Karpas-422 (cell line): ENCODE measurements around the gene MAMDC2. TPM values are rescaled to one million over a fixed set of nuclear protein-coding genes. Genes with fewer than 3 reads are reported as not detected.
A peak's percentile ranks its signal among the peaks of the same experiment; 100 is the strongest.
"Not testable (repeated sequence)": the region's sequence is repeated elsewhere in the genome, so short reads cannot be mapped to it uniquely, and the experiment has no call there.

Experiments
- DNase-seq: peaks from one replicate; pipeline ENCODE4 v3.0.0-alpha.2; 2015
- H2AFZ ChIP-seq: fragments of 200-600 bp; sonication (generic); 2 replicates; pipeline ENCODE4 v1.6.1; 2014; ENCODE audit warnings: antibody characterized with exemption, low read length, mixed read lengths
- H3K27ac ChIP-seq: fragments of 200-600 bp; sonication (generic); 2 replicates; pipeline ENCODE4 v1.5.1; 2014; ENCODE audit warnings: mild to moderate bottlenecking, low read length, moderate library complexity
- H3K27me3 ChIP-seq: fragments of 200-600 bp; sonication (generic); 2 replicates; pipeline ENCODE4 v1.6.1; 2014; ENCODE audit warnings: low read length, mixed read lengths
- H3K36me3 ChIP-seq: fragments of 200-600 bp; sonication (generic); 2 replicates; pipeline ENCODE4 v1.6.1; 2014; ENCODE audit warnings: low read length, mixed read lengths; ENCODE audit not compliant: insufficient read depth
- H3K4me1 ChIP-seq: fragments of 200-600 bp; sonication (generic); 2 replicates; pipeline ENCODE4 v1.6.1; 2014; ENCODE audit warnings: mild to moderate bottlenecking, low read length, mixed read lengths
- H3K4me2 ChIP-seq: fragments of 200-600 bp; sonication (generic); 2 replicates; pipeline ENCODE4 v1.6.1; 2014; ENCODE audit warnings: low read length, low read depth, mild to moderate bottlenecking; ENCODE audit not compliant: poor library complexity, severe bottlenecking
- H3K4me3 ChIP-seq: fragments of 200-600 bp; sonication (generic); 2 replicates; pipeline ENCODE4 v1.5.1; 2014; ENCODE audit warnings: mild to moderate bottlenecking, antibody characterized with exemption, low read length, mixed read lengths
- H3K79me2 ChIP-seq: fragments of 200-600 bp; sonication (generic); 2 replicates; pipeline ENCODE4 v1.6.1; 2014; ENCODE audit warnings: mild to moderate bottlenecking, low read length, mixed read lengths
- H3K9ac ChIP-seq: fragments of 200-600 bp; sonication (generic); 2 replicates; pipeline ENCODE4 v1.6.0; 2014; ENCODE audit warnings: low read length
- H3K9me2 ChIP-seq: fragments of 200-600 bp; sonication (generic), shearing (Covaris generic); replicated peaks from 2 replicates; pipeline ENCODE4 v1.6.0; 2014; ENCODE audit warnings: mild to moderate bottlenecking, low read length, moderate library complexity; ENCODE audit not compliant: insufficient read depth
- H3K9me3 ChIP-seq: fragments of 300-700, 200-600 bp; sonication (generic); 2 replicates; pipeline ENCODE4 v1.6.1; 2014; ENCODE audit warnings: low read length, mixed read lengths
- H4K20me1 ChIP-seq: fragments of 200-600 bp; sonication (generic); 2 replicates; pipeline ENCODE4 v1.6.1; 2014; ENCODE audit warnings: mild to moderate bottlenecking, antibody characterized with exemption, low read length, low read depth; ENCODE audit not compliant: insufficient read depth
- total RNA-seq: library from RNA; depleted of rRNA; stranded (reverse); fragments of >200 nt; shearing (Covaris generic); gene quantifications from 2 replicates; pipeline ENCODE4 v1.2.3, GENCODE V29; 2014; ENCODE audit warnings: low replicate concordance

The MAMDC2 gene
- total RNA-seq, 1 experiment from 2014 or later, result not detected

DNA sequence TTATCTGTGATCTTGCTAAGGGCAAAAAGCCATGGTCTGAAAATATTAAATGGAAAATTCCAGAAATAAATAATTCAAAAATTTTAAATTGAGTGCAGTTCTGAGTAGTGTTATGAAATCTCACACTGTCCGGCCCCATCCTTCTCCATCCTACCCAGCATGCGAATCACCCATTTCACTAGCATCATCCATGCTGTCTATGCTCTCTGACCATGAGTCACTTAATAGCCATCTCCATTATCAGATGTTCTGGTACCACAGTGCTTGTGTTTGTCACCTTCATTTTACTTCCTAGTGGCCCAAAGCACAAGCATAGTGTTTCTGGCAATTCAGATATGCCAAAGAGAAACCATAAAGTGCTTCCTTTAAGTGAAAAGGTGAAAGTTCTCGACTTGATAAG, 151.8 kb downstream of the MAMDC2 start:
- Histone ChIP-seq H3K4me3 (no peak overlapping the region), H3K9ac (no peak overlapping the region), H4K20me1 (no peaks in the 10 kb centered on the region), H3K27ac (no peak overlapping the region), H3K4me1 (no peaks in the 10 kb centered on the region), H2AFZ (no peak overlapping the region), H3K4me2 (no peak overlapping the region), H3K27me3 (no peaks in the 10 kb centered on the region), H3K9me3 (no peaks in the 10 kb centered on the region), H3K79me2 (no peaks in the 10 kb centered on the region), H3K36me3 (no peaks in the 10 kb centered on the region), H3K9me2 (no peaks in the 10 kb centered on the region)
- DNase-seq, result no peak

DNA sequence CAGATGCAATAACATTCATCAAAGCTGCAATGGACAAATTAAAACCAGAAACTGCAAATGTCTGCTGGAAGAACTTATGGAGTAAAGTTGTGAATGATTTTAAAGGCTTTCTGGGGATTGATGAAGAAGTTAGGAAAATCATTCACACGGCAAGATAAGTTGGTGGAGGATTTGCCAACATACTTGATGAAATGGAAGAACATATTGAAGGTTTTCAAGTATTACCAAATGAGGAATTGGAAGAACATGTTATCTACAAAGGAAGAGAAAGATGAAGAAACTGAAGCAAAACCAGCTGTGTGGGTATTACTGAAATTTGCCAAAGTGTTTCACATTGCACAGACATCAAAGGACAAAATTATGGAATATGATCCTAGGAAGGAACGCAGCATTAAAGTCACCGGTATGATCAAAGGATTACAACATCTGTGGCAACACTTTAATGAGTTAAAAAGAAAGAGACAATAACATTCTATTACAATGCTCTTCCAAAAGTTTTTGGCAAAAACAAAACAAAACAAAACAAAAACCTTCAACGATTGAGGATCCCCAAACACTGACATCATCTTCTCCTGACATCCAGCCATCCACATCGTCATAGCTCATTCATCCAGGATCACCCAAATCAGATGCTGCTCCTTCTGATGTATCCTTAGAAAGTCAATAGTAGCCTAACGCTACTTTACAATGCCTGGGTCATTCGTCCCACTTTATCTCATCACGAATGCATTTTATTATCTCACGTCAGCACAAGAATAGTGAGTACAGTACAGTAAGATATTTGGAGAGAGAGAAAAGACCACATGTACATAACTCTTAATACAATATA, 153.8 kb downstream of the MAMDC2 start:
- no peaks in the 10 kb centered on the region for H3K9me2 ChIP-seq
- H3K4me1 ChIP-seq, result no peaks in the 10 kb centered on the region
- no peak for DNase-seq
- H3K9ac ChIP-seq, result no peak overlapping the region
- H4K20me1 ChIP-seq, result no peaks in the 10 kb centered on the region
- no peaks in the 10 kb centered on the region for H3K27me3 ChIP-seq
- no peak overlapping the region for H2AFZ ChIP-seq
- H3K4me2 ChIP-seq, result no peak overlapping the region
- H3K9me3 ChIP-seq, result no peaks in the 10 kb centered on the region
- no peak overlapping the region for H3K4me3 ChIP-seq
- no peaks in the 10 kb centered on the region for H3K36me3 ChIP-seq
- H3K27ac ChIP-seq, result no peak overlapping the region
- no peaks in the 10 kb centered on the region for H3K79me2 ChIP-seq

DNA sequence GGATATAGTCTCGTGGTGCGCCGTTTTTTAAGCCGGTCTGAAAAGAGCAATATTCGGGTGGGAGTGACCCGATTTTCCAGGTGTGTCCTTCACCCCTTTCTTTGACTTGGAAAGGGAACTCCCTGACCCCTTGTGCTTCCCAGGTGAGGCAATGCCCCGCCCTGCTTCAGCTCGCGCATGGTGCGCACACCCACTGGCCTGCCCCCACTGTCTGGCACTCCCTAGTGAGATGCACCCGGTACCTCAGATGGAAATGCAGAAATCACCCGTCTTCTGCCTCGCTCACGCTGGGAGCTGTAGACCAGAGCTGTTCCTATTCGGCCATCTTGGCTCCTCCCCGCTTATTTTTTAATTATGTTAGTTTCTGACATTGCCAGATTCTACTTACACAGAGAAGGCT, 161.1 kb downstream of the MAMDC2 start:
- H3K9ac ChIP-seq, H3K9me3 ChIP-seq, H3K4me1 ChIP-seq, H3K9me2 ChIP-seq, H3K27me3 ChIP-seq, H4K20me1 ChIP-seq, H3K36me3 ChIP-seq, H3K27ac ChIP-seq, H2AFZ ChIP-seq, DNase-seq, H3K4me3 ChIP-seq, H3K79me2 ChIP-seq, H3K4me2 ChIP-seq: not testable (repeated sequence)

DNA sequence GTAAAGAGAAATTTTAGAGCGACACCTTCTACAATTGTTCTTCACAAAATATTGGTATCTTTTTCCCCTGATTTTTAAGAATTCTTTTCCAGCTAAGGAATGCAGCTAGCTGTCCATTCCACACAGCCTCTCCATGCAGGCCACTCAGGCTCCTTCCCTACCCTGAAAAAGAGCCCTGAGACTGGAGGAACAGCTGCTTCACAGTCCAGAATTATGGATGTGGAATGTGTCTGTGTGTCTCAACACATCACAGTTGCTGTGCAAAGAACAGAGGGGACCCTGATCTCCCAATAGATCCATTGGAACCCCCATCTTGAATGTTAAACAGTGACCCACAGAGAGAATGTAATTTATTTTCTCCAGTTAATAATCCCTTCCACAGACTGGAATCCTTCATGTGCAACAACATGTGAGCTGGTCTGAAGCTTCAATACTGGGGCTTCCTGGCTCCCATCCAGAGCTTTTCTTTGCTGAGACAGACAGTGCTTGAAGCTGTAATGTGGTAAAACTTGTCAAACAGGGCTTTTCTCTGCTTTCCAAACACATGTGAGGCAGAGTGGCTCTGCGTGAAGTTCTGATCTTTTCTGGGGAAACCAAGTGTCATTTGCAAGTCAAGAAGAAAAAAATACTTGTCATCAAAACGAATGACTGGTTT, 161.8 kb downstream of the MAMDC2 start:
- no peak overlapping the region for H3K27ac ChIP-seq
- H3K4me1 ChIP-seq, result no peaks in the 10 kb centered on the region
- H3K9me3 ChIP-seq, result no peaks in the 10 kb centered on the region
- H2AFZ ChIP-seq, result no peak overlapping the region
- H3K36me3 ChIP-seq, result no peaks in the 10 kb centered on the region
- peak; percentile 39 for DNase-seq
- H4K20me1 ChIP-seq, result no peaks in the 10 kb centered on the region
- no peak overlapping the region for H3K4me2 ChIP-seq
- H3K27me3 ChIP-seq, result no peaks in the 10 kb centered on the region
- no peak overlapping the region for H3K9ac ChIP-seq
- H3K79me2 ChIP-seq, result no peaks in the 10 kb centered on the region
- no peak overlapping the region for H3K4me3 ChIP-seq
- H3K9me2 ChIP-seq, result no peaks in the 10 kb centered on the region

DNA sequence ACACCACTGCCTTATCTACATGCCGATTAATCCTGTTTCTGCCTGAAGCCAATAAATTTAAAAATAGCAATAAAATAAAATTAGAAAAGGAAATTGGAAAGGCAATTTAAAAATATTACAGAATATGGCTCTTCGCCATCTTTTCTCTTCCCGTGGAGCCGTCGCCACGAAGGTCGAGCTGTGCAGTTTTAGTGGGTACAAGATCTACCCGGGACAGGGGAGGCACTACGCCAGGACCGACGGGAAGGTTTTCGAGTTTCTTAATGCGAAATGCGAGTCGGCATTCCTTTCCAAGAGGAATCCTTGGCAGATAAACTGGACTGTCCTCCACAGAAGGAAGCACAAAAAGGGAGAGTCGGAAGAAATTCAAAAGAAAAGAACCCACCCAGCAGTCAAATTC, 173.4 kb downstream of the MAMDC2 start:
- Histone ChIP-seq H2AFZ (no peak overlapping the region), H3K9me3 (no peaks in the 10 kb centered on the region), H3K4me3 (no peak overlapping the region), H3K4me1 (no peaks in the 10 kb centered on the region), H4K20me1 (no peaks in the 10 kb centered on the region), H3K27me3 (no peaks in the 10 kb centered on the region), H3K36me3 (no peaks in the 10 kb centered on the region), H3K9ac (no peak overlapping the region), H3K4me2 (no peak overlapping the region), H3K79me2 (no peaks in the 10 kb centered on the region), H3K27ac (no peak overlapping the region), H3K9me2 (no peaks in the 10 kb centered on the region)
- DNase-seq, result no peak

DNA sequence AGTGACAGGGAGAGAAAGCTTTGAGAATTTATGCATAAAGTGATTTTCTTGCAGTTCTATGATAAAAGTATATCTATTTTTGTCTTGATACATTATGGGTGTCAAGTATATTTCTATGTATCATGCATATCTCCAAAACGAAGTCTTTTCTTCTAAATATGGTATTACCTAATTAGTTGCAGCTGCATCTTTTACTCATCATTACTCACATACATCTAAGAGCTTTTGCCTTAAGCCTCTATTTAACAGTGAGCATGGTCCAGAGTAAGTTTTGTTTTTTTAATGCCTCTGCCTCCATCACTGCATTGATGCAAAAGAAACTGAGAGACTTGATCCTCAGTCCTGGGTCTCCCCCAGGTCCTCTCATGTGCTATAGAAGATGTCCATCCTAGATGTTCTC, 175.1 kb downstream of the MAMDC2 start:
- Histone ChIP-seq H3K27ac (no peak overlapping the region), H4K20me1 (no peaks in the 10 kb centered on the region), H3K36me3 (no peaks in the 10 kb centered on the region), H3K27me3 (no peaks in the 10 kb centered on the region), H3K9me3 (no peaks in the 10 kb centered on the region), H3K9ac (no peak overlapping the region), H3K4me2 (no peak overlapping the region), H3K79me2 (no peaks in the 10 kb centered on the region), H3K9me2 (no peaks in the 10 kb centered on the region), H2AFZ (no peak overlapping the region), H3K4me3 (no peak overlapping the region), H3K4me1 (no peaks in the 10 kb centered on the region)
- DNase-seq, result no peak

- H3K27ac ChIP-seq, result no peak overlapping the region
- H3K9me2 ChIP-seq, result no peaks in the 10 kb centered on the region
- H3K9me3 ChIP-seq, result no peaks in the 10 kb centered on the region
- no peak overlapping the region for H2AFZ ChIP-seq
- H3K4me2 ChIP-seq, result no peak overlapping the region
- no peak for DNase-seq
- no peak overlapping the region for H3K4me3 ChIP-seq
- no peaks in the 10 kb centered on the region for H3K4me1 ChIP-seq
- no peaks in the 10 kb centered on the region for H3K36me3 ChIP-seq
- H3K27me3 ChIP-seq, result no peaks in the 10 kb centered on the region
- no peaks in the 10 kb centered on the region for H3K79me2 ChIP-seq
- H3K9ac ChIP-seq, result no peak overlapping the region
- no peaks in the 10 kb centered on the region for H4K20me1 ChIP-seq
Observed at GRCh38 chr9:70220216-70220615, 176.6 kb downstream of the MAMDC2 start.

DNA sequence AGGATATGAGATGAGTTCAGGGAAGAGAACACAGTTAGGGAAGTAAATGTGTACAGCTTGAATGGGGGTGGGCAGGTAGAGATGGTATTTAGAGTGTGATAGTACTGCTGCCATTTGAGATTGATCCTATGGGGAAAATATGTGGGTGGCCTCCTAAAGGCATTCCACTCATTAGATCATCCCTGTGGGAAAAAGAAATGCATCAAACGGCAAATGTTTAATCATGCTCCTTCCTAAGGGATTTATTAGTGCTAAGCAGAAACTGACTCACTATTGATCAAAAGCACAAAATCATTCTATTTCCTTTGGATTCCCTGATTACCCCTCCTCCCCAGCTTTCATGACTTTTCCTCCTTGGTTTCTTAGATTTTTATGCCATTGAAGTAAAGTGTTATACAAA, 178.7 kb downstream of the MAMDC2 start:
- Histone ChIP-seq H3K9me2 (no peaks in the 10 kb centered on the region), H3K27ac (no peak overlapping the region), H3K27me3 (no peaks in the 10 kb centered on the region), H3K79me2 (no peaks in the 10 kb centered on the region), H3K9ac (no peak overlapping the region), H3K4me1 (no peaks in the 10 kb centered on the region), H3K4me3 (no peak overlapping the region), H2AFZ (no peak overlapping the region), H3K4me2 (no peak overlapping the region), H4K20me1 (no peaks in the 10 kb centered on the region), H3K9me3 (no peaks in the 10 kb centered on the region), H3K36me3 (no peaks in the 10 kb centered on the region)
- no peak for DNase-seq
